Tibial artery (tissue), 4 donors: ENCODE measurements around the gene ZNF516.

ENCODE experiments used
- DNase-seq, 2 donors: peaks; one replicate each; pipeline ENCODE4 v3.0.0-alpha.2; 2019
- H3K27ac ChIP-seq, 2 donors: fragments of 200-600 bp; sonication (generic) in 1 of 2; 1 replicate in 1 of 2; 2 replicates in 1 of 2; pipeline ENCODE4 v1.5.1; 2018 to 2019; ENCODE audit warnings: mild to moderate bottlenecking in 1 of 2
- H3K27me3 ChIP-seq, 2 donors: fragments of 200-600 bp; sonication (generic) in 1 of 2; one replicate each; pipeline versions ENCODE4 v1.5.1 to v1.6.0; 2016 to 2019
- H3K36me3 ChIP-seq, 3 donors: fragments of 200-600 bp; sonication (generic) in 2 of 3; one replicate each; pipeline ENCODE4 v1.5.1; 2016 to 2019; ENCODE audit warnings: mild to moderate bottlenecking in 2 of 3
- H3K4me1 ChIP-seq, 4 donors: fragments of 200-600 bp; sonication (generic) in 2 of 4; 1 replicate in 3 of 4; 2 replicates in 1 of 4; pipeline ENCODE4 v1.5.1; 2016 to 2019
- H3K4me3 ChIP-seq, 2 donors: fragments of 200-600 bp; sonication (generic) in 1 of 2; 1 replicate in 1 of 2; 2 replicates in 1 of 2; pipeline ENCODE4 v1.5.1; 2018 to 2019; ENCODE audit warnings: mild to moderate bottlenecking in 2 of 2
- H3K9me3 ChIP-seq, 3 donors: fragments of 200-600 bp; sonication (generic) in 1 of 3; one replicate each; pipeline ENCODE4 v1.5.1; 2016 to 2019
- intact Hi-C: fragments of 100-400 bp; cut with DNase I; formaldehyde crosslinking; loops from one replicate; pipeline ENCODE4 v1.15.0; 2023; ENCODE audit warnings: low total_unique reads
- TF ChIP-seq, protein P1 (sequence below), 2 experiments: fragments of 200-600 bp in 1 of 2; fragments of 450-650 bp in 1 of 2; IDR thresholded peaks; one replicate each; pipeline ENCODE4 v1.5.1; 2017 to 2019; ENCODE audit warnings: antibody characterized with exemption in 2 of 2, mild to moderate bottlenecking in 1 of 2, moderate library complexity in 1 of 2

Gene ZNF516

GRCh38 chr18:76363436-76364120 lies 131.5 kb downstream of the ZNF516 start:
- DNase-seq = no peak
- peaks cover 0 to 13% (median 13%) of the 10 kb centered on the region in 3 donors for H3K36me3 ChIP-seq
- intact Hi-C loops = no loop called here
- no peak overlapping the region for H3K4me3 ChIP-seq
- no peaks in the 10 kb centered on the region for H3K4me1 ChIP-seq
- TF ChIP-seq, protein P1, sequence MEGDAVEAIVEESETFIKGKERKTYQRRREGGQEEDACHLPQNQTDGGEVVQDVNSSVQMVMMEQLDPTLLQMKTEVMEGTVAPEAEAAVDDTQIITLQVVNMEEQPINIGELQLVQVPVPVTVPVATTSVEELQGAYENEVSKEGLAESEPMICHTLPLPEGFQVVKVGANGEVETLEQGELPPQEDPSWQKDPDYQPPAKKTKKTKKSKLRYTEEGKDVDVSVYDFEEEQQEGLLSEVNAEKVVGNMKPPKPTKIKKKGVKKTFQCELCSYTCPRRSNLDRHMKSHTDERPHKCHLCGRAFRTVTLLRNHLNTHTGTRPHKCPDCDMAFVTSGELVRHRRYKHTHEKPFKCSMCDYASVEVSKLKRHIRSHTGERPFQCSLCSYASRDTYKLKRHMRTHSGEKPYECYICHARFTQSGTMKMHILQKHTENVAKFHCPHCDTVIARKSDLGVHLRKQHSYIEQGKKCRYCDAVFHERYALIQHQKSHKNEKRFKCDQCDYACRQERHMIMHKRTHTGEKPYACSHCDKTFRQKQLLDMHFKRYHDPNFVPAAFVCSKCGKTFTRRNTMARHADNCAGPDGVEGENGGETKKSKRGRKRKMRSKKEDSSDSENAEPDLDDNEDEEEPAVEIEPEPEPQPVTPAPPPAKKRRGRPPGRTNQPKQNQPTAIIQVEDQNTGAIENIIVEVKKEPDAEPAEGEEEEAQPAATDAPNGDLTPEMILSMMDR (IDR thresholded peaks at IDR 0.05) = no peak
- H3K9me3 ChIP-seq = no peaks in the 10 kb centered on the region
- H3K27ac ChIP-seq = no peak overlapping the region
- H3K27me3 ChIP-seq = no peaks in the 10 kb centered on the region

DNA sequence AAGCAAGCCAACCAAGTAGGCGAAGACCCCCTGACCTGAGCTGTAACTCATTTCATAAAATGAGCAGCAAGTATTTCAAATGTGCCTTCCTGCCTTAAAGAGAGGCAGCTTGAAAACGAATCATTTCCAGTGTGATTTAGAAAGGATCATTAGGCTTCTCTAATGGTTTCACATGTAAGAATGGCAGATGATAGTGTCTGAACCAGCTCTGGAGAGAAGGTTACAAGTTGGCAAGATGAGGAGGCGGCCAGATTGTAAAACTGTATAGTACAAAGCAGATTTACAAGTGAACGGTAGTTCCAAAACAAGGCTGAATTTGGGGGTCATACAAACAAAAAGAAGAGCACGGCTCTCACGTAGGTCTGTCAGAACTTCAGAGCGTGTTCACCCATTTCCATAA lies 132.4 kb downstream of the ZNF516 start:
- TF ChIP-seq, protein P1 (IDR thresholded peaks at IDR 0.05) = no peak
- intact Hi-C loops = no loop called here
- Histone ChIP-seq H3K36me3 (peaks cover 0 to 14% (median 13%) of the 10 kb centered on the region in 3 donors), H3K9me3 (no peaks in the 10 kb centered on the region), H3K4me1 (no peaks in the 10 kb centered on the region), H3K4me3 (no peak overlapping the region), H3K27me3 (no peaks in the 10 kb centered on the region), H3K27ac (no peak overlapping the region)
- DNase-seq = no peak

DNA sequence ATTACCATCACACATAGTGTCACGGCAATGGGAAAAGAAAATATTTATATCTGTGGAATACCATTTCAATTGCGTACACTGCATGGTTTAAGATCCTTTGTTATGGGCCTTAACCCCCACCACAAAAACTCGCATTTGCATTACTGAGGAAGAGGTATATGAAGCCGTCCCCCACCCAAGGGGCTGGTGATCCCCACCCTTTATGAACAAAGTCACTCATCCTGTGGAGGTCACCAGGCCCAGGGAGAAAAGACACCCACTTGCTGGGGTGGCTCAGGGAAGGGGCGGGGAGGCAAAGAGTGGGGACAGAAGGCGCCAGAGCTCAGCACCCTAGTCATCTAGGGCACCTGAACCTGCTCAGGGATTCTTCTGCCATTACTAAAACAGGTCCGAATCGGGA lies 133.8 kb downstream of the ZNF516 start:
- Histone ChIP-seq H3K27me3 (no peaks in the 10 kb centered on the region), H3K27ac (no peak overlapping the region), H3K4me3 (no peak overlapping the region), H3K9me3 (no peaks in the 10 kb centered on the region), H3K36me3 (peaks cover 0 to 24% (median 13%) of the 10 kb centered on the region in 3 donors), H3K4me1 (no peaks in the 10 kb centered on the region)
- intact Hi-C loops = no loop called here
- no peak for DNase-seq
- TF ChIP-seq, protein P1 (IDR thresholded peaks at IDR 0.05) = no peak

GRCh38 chr18:76359909-76360308 lies 135.1 kb downstream of the ZNF516 start:
- H3K27me3 ChIP-seq = no peaks in the 10 kb centered on the region
- DNase-seq = no peak
- TF ChIP-seq, protein P1 (IDR thresholded peaks at IDR 0.05) = no peak
- no peak overlapping the region for H3K4me3 ChIP-seq
- H3K36me3 ChIP-seq = peaks cover 0 to 24% (median 13%) of the 10 kb centered on the region in 3 donors
- no peak overlapping the region for H3K27ac ChIP-seq
- no peaks in the 10 kb centered on the region for H3K4me1 ChIP-seq
- intact Hi-C loops = no loop called here
- no peaks in the 10 kb centered on the region for H3K9me3 ChIP-seq

DNA sequence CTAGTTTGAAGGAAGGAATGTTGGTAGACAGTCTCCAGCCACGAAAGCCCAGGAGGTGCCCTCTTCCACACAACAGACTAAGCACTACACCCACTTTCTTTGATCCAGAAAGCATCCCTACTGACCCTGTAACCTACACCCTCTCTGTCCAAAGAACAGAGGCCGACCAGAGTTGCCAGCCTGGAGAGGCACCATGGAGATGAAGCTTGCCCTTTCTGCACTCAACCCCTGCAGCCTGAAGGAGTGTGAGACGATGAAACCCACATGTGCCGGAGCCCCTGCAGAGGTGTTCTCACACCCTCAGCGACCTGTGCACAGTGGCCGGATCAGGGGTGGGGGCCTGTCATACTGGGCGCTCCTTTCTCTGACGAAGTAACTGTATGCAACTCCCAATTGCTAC lies 136.3 kb downstream of the ZNF516 start:
- Histone ChIP-seq H3K27ac (no peak overlapping the region), H3K9me3 (no peaks in the 10 kb centered on the region), H3K27me3 (no peaks in the 10 kb centered on the region), H3K4me3 (no peak overlapping the region), H3K4me1 (no peaks in the 10 kb centered on the region), H3K36me3 (peaks cover 0 to 24% (median 13%) of the 10 kb centered on the region in 3 donors)
- intact Hi-C loops = no loop called here
- no peak for DNase-seq
- TF ChIP-seq, protein P1 (IDR thresholded peaks at IDR 0.05) = no peak
